ENCODE data around the gene MOB2.

MOB2 gene

DNA sequence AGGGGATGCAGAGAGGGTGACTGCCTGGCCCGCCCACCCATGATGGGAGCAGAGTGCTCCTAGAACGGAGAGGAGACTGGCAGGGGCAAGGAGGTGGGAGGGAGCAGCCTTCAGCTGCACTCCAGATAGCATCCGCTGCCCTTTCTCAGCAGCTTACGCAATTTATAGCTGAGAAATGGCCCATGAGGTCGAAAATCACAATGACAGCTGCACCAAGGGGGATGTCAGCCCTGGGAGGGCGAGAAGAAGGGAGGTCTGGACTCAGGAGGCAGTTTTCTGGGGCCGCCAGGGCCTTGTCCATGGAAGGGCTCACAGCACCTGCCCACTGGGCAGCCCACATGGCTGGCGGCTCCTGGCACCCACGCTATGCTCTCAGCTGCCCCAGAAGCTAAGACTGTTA, 17.6 kb upstream of the MOB2 start:
- POLR2A ChIA-PET, result no interaction called here

GRCh38 chr11:1503708-1504104, 17.1 kb upstream of the MOB2 start:
- no peak for DNase-seq (ENCODE audit: extremely low spot score)
- CTCF ChIA-PET, result no interaction called here
- POLR2A ChIA-PET, result no interaction called here
- TF ChIP-seq, protein P1, sequence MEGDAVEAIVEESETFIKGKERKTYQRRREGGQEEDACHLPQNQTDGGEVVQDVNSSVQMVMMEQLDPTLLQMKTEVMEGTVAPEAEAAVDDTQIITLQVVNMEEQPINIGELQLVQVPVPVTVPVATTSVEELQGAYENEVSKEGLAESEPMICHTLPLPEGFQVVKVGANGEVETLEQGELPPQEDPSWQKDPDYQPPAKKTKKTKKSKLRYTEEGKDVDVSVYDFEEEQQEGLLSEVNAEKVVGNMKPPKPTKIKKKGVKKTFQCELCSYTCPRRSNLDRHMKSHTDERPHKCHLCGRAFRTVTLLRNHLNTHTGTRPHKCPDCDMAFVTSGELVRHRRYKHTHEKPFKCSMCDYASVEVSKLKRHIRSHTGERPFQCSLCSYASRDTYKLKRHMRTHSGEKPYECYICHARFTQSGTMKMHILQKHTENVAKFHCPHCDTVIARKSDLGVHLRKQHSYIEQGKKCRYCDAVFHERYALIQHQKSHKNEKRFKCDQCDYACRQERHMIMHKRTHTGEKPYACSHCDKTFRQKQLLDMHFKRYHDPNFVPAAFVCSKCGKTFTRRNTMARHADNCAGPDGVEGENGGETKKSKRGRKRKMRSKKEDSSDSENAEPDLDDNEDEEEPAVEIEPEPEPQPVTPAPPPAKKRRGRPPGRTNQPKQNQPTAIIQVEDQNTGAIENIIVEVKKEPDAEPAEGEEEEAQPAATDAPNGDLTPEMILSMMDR (IDR thresholded peaks at IDR 0.05; ENCODE audit: control extremely low read depth, extremely low read depth, low read depth, missing control alignments), result no peak

More for the DNA sequence above, 17.6 kb upstream of the MOB2 start:
- TF ChIP-seq, protein P1 (IDR thresholded peaks at IDR 0.05; ENCODE audit: control extremely low read depth, extremely low read depth, low read depth, missing control alignments), result no peak
- CTCF ChIA-PET, result interaction anchor here (1.0 kb wide), 1 partner anchor 11 kb away, joined by 6 read pairs; no protein-coding TSS in a partner anchor
- no peak for DNase-seq (ENCODE audit: extremely low spot score)

- DNase-seq (ENCODE audit: extremely low spot score), result no peak
- CTCF ChIA-PET, result no interaction called here
- TF ChIP-seq, protein P1 (IDR thresholded peaks at IDR 0.05; ENCODE audit: control extremely low read depth, extremely low read depth, low read depth, missing control alignments), result no peak
- POLR2A ChIA-PET, result no interaction called here
These were observed 16.6 kb upstream of the MOB2 start for GRCh38 chr11:1502954-1503707.

- no peak for DNase-seq (ENCODE audit: extremely low spot score)
- CTCF ChIA-PET, result no interaction called here
- POLR2A ChIA-PET, result no interaction called here
- TF ChIP-seq, protein P1 (IDR thresholded peaks at IDR 0.05; ENCODE audit: control extremely low read depth, extremely low read depth, low read depth, missing control alignments), result no peak
These were observed 15.8 kb upstream of the MOB2 start for GRCh38 chr11:1502168-1502953.

GRCh38 chr11:1501421-1502167, 15.0 kb upstream of the MOB2 start:
- ChIA-PET POLR2A (no interaction called here), CTCF (no interaction called here)
- DNase-seq (ENCODE audit: extremely low spot score), result no peak
- TF ChIP-seq, protein P1 (IDR thresholded peaks at IDR 0.05; ENCODE audit: control extremely low read depth, extremely low read depth, low read depth, missing control alignments), result no peak
